Colonic mucosa (tissue), 4 donors: Measurements from ENCODE around the gene PALB2. TPM values are rescaled to one million over a fixed set of nuclear protein-coding genes. Genes with fewer than 3 reads are reported as not detected.
A peak's percentile ranks its signal among the peaks of the same experiment; 100 is the strongest.

Experiments used
- DNase-seq: peaks from one replicate; pipeline ENCODE4 v3.0.0-alpha.2; 2020
- H3K27ac ChIP-seq: fragments of 200-600 bp; one replicate; pipeline ENCODE4 v1.8.0; 2021
- H3K27me3 ChIP-seq: fragments of 200-600 bp; one replicate; pipeline ENCODE4 v1.8.0; 2021
- H3K36me3 ChIP-seq: fragments of 200-600 bp; one replicate; pipeline ENCODE4 v1.8.0; 2021
- H3K4me1 ChIP-seq: fragments of 200-600 bp; one replicate; pipeline ENCODE4 v1.8.0; 2021; ENCODE audit warnings: mild to moderate bottlenecking
- H3K4me3 ChIP-seq: fragments of 200-600 bp; one replicate; pipeline ENCODE4 v1.8.0; 2021
- H3K9ac ChIP-seq, 2 donors: one replicate each; pipeline ENCODE4 v1.7.0; 2013; ENCODE audit warnings: control low read depth in 2 of 2, low read depth in 2 of 2, low read length in 2 of 2
- H3K9me3 ChIP-seq: fragments of 200-600 bp; one replicate; pipeline ENCODE4 v1.8.0; 2021
- CTCF ChIP-seq: fragments of 200-600 bp; IDR thresholded peaks from one replicate; pipeline ENCODE4 v1.8.0; 2022; ENCODE audit warnings: antibody characterized with exemption, mild to moderate bottlenecking
- intact Hi-C: fragments of 100-400 bp; cut with DNase I; formaldehyde crosslinking; loops from one replicate; pipeline ENCODE4 v1.14.1; 2022
- total RNA-seq, 2 donors: library from RNA; stranded (reverse); fragmentation: NEBNext Ultra II Directional in 1 of 2; extraction: Animal tissue kit (Norgen Biotek cat#: 25700) in 1 of 2; gene quantifications; one replicate each; pipeline ENCODE4 v1.2.1, GENCODE V29; 2021
- donor health status: healthy.
- donor health status: DM: no; HTN: no; CAD: no.
- donor health status: DM: no; HTN: no; CAD: no.

Gene PALB2
- total RNA-seq, 2 donors from 2014 or later = 8.2 to 13.3 TPM

GRCh38 chr16:23562505-23562904 lies 78.6 kb downstream of the PALB2 start:
- Histone ChIP-seq H3K9ac (no peak overlapping the region), H3K4me1 (no peaks in the 10 kb centered on the region), H3K4me3 (no peak overlapping the region), H3K36me3 (peaks cover 23% of the 10 kb centered on the region), H3K9me3 (no peaks in the 10 kb centered on the region), H3K27me3 (no peaks in the 10 kb centered on the region), H3K27ac (no peak overlapping the region)
- no peak for TF ChIP-seq CTCF
- no peak for DNase-seq
- intact Hi-C loops = no loop called here

GRCh38 chr16:23561586-23561985 lies 79.5 kb downstream of the PALB2 start:
- no peak for TF ChIP-seq CTCF
- Histone ChIP-seq H3K9ac (no peak overlapping the region), H3K4me3 (no peak overlapping the region), H3K27ac (no peak overlapping the region), H3K36me3 (peaks cover 23% of the 10 kb centered on the region), H3K9me3 (no peaks in the 10 kb centered on the region), H3K27me3 (no peaks in the 10 kb centered on the region), H3K4me1 (no peaks in the 10 kb centered on the region)
- intact Hi-C loops = no loop called here
- DNase-seq = no peak

GRCh38 chr16:23557779-23558702 lies 83.1 kb downstream of the PALB2 start:
- H3K4me3 ChIP-seq = peak overlapping the region; percentile 98
- no peaks in the 10 kb centered on the region for H3K9me3 ChIP-seq
- intact Hi-C loops = no loop called here
- no peaks in the 10 kb centered on the region for H3K4me1 ChIP-seq
- H3K9ac ChIP-seq = peak overlapping the region; percentile 89
- peak; percentile 31 for DNase-seq
- peaks cover 11% of the 10 kb centered on the region for H3K36me3 ChIP-seq
- TF ChIP-seq CTCF = no peak
- no peaks in the 10 kb centered on the region for H3K27me3 ChIP-seq
- peak overlapping the region; percentile 75 for H3K27ac ChIP-seq

- Histone ChIP-seq H3K9ac (peak within 1 kb of the TSS; percentile 89), H3K4me1 (no peaks in the 10 kb centered on the region), H3K27me3 (no peaks in the 10 kb centered on the region), H3K27ac (peak within 1 kb of the TSS; percentile 75), H3K9me3 (no peaks in the 10 kb centered on the region), H3K4me3 (peak within 1 kb of the TSS; percentile 98), H3K36me3 (peaks cover 6% of the 10 kb centered on the region)
- intact Hi-C loops = no loop called here
- DNase-seq = peak; percentile 99
- TF ChIP-seq CTCF = peak; percentile 90
Observed at GRCh38 chr16:23556881-23557778, 84.0 kb downstream of the PALB2 start, which contains the start of the genes EARS2 and UBFD1. EARS2 (minus strand) TSS chr16:23557350; CDS start chr16:23557343, 7 bp downstream. UBFD1 (plus strand) TSS chr16:23557727; CDS start chr16:23557743, 16 bp downstream.

GRCh38 chr16:23554536-23554935 lies 86.6 kb downstream of the PALB2 start:
- TF ChIP-seq CTCF = no peak
- Histone ChIP-seq H3K36me3 (no peaks in the 10 kb centered on the region), H3K4me1 (no peaks in the 10 kb centered on the region), H3K9ac (no peak overlapping the region), H3K9me3 (no peaks in the 10 kb centered on the region), H3K4me3 (no peak overlapping the region), H3K27me3 (no peaks in the 10 kb centered on the region), H3K27ac (no peak overlapping the region)
- DNase-seq = no peak
- intact Hi-C loops = no loop called here
